HCT116 (cell line): ENCODE measurements around the gene RYR2. TPM values are rescaled to one million over a fixed set of nuclear protein-coding genes. Genes with fewer than 3 reads are reported as not detected.

Experiments used
- ATAC-seq: fragments of 200-7000 bp; cut with Tn5 transposase; 2 replicates; pipeline ENCODE4 v1.9.1; 2020; ENCODE audit warnings: mild to moderate bottlenecking, moderate library complexity
- BruUV-seq: library from RNA; stranded (reverse); fragments of 400-500 nt; replicated peaks from 2 replicates; lab custom pipeline; 2021; lab: Mats Ljungman, UMichigan
- CTCF ChIA-PET: fragments of 300-600 bp; sonication (Branson Sonifier 250); formaldehyde crosslinking; loops from one replicate; lab custom pipeline; 2021; ENCODE audit warnings: antibody characterized with exemption; lab: Charles Lee
- POLR2A ChIA-PET: fragments of 300-600, 350-600 bp; sonication (Branson Sonifier 250); formaldehyde crosslinking; loops from one replicate; lab custom pipeline; 2021; ENCODE audit warnings: antibody characterized with exemption; lab: Charles Lee
- RAD21 ChIA-PET, 2 experiments: fragments of 300-600 bp; sonication (Branson Sonifier 250); formaldehyde crosslinking; loops; one replicate each; lab custom pipeline; 2023; ENCODE audit warnings: low total read pairs in 2 of 2; ENCODE audit not compliant: uncharacterized antibody in 2 of 2, unreplicated experiment in 2 of 2, low non-redundant PET in 1 of 2; lab: Charles Lee
- DNase-seq: peaks from one replicate; pipeline ENCODE4 v3.0.0-alpha.2; 2010; ENCODE audit warnings: low read depth, low spot score
- H2AFZ ChIP-seq: fragments of 200-600 bp; shearing (Covaris generic), sonication (generic); 2 replicates; pipeline ENCODE4 v1.6.1; 2017; ENCODE audit warnings: low read depth, mixed run types, mixed read lengths, antibody characterized with exemption, low read length; ENCODE audit not compliant: poor library complexity, severe bottlenecking
- H3K27ac ChIP-seq: 2 replicates; pipeline ENCODE4 v1.5.1; 2012; ENCODE audit warnings: low read depth, low read length
- H3K27me3 ChIP-seq: fragments of 200-600 bp; sonication (generic); 2 replicates; pipeline ENCODE4 v1.6.1; 2016; ENCODE audit warnings: mixed run types, low read length, mixed read lengths; ENCODE audit not compliant: insufficient read depth
- H3K36me3 ChIP-seq, 2 experiments: fragments of 200-500 bp in 1 of 2; fragments of 200-600 bp in 1 of 2; sonication (Bioruptor generic) in 1 of 2; sonication (generic) in 1 of 2; 2 replicates each; pipeline versions ENCODE4 v1.5.1 to v1.6.1; 2014 to 2016; ENCODE audit warnings: low read length in 2 of 2, inconsistent platforms in 1 of 2, mixed read lengths in 1 of 2, mixed run types in 1 of 2; ENCODE audit not compliant: insufficient read depth in 2 of 2, control insufficient read depth in 1 of 2
- H3K4me1 ChIP-seq, 2 experiments: fragments of 200-600 bp in 1 of 2; sonication (generic) in 1 of 2; 2 replicates each; pipeline versions ENCODE4 v1.5.1 to v1.6.1; 2012 to 2017; ENCODE audit warnings: low read length in 2 of 2, inconsistent platforms in 1 of 2, mild to moderate bottlenecking in 1 of 2, mixed read lengths in 1 of 2, mixed run types in 1 of 2, moderate library complexity in 1 of 2; ENCODE audit not compliant: insufficient read depth in 2 of 2, control insufficient read depth in 1 of 2
- H3K4me2 ChIP-seq: fragments of 200-600 bp; sonication (generic); 2 replicates; pipeline ENCODE4 v1.6.1; 2017; ENCODE audit warnings: mixed run types, low read length, mixed read lengths
- H3K4me3 ChIP-seq, 2 experiments: fragments of 200-600 bp in 1 of 2; sonication (generic) in 1 of 2; replicated peaks in 1 of 2; 2 replicates each; pipeline ENCODE4 v1.5.1; 2011 to 2016; ENCODE audit warnings: low read length in 2 of 2, control low read depth in 1 of 2, low read depth in 1 of 2, mild to moderate bottlenecking in 1 of 2, mixed read lengths in 1 of 2, mixed run types in 1 of 2
- H3K79me2 ChIP-seq: fragments of 200-600 bp; sonication (generic); 2 replicates; pipeline ENCODE4 v1.6.1; 2017; ENCODE audit warnings: mild to moderate bottlenecking, mixed run types, low read length, moderate library complexity, mixed read lengths; ENCODE audit not compliant: insufficient read depth
- H3K9ac ChIP-seq: fragments of 200-600 bp; sonication (generic); 2 replicates; pipeline ENCODE4 v1.6.1; 2016; ENCODE audit warnings: low read length, mixed read lengths
- H3K9me2 ChIP-seq: fragments of 200-600 bp; sonication (generic), shearing (Covaris generic); 2 replicates; pipeline ENCODE4 v1.6.1; 2017; ENCODE audit warnings: mixed run types, mild to moderate bottlenecking, moderate library complexity; ENCODE audit not compliant: insufficient read depth
- H3K9me3 ChIP-seq, 2 experiments: fragments of 200-500 bp in 1 of 2; fragments of 200-600 bp in 1 of 2; sonication (Bioruptor generic) in 1 of 2; sonication (generic) in 1 of 2; 2 replicates each; pipeline ENCODE4 v1.6.1; 2014 to 2017; ENCODE audit warnings: low read length in 2 of 2, mixed read lengths in 2 of 2, inconsistent platforms in 1 of 2, low read depth in 1 of 2, mild to moderate bottlenecking in 1 of 2, mixed run types in 1 of 2, moderate library complexity in 1 of 2; ENCODE audit not compliant: control insufficient read depth in 1 of 2, insufficient read depth in 1 of 2
- H4K20me1 ChIP-seq: fragments of 200-600 bp; sonication (generic), shearing (Covaris generic); 2 replicates; pipeline ENCODE4 v1.6.1; 2017; ENCODE audit warnings: mixed run types, mild to moderate bottlenecking, moderate library complexity; ENCODE audit not compliant: insufficient read depth
- CEBPB ChIP-seq: IDR thresholded peaks from 2 replicates; pipeline ENCODE4 v1.6.1; 2012; ENCODE audit warnings: low read depth
- EGR1 ChIP-seq: IDR thresholded peaks from 2 replicates; pipeline ENCODE4 v1.6.1; 2012; ENCODE audit warnings: low read depth
- EZH2phosphoT487 ChIP-seq: fragments of 200-600 bp; IDR thresholded peaks from 2 replicates; pipeline ENCODE4 v1.6.1; 2018; ENCODE audit warnings: antibody characterized with exemption, borderline replicate concordance
- POLR2A ChIP-seq: IDR thresholded peaks from 2 replicates; pipeline ENCODE4 v1.7.0; 2011; ENCODE audit warnings: borderline replicate concordance; ENCODE audit not compliant: insufficient read depth, insufficient read length; ENCODE audit errors: extremely low read depth
- REST ChIP-seq: IDR thresholded peaks from 2 replicates; pipeline ENCODE4 v1.6.1; 2012; ENCODE audit warnings: low read depth
- SIN3A ChIP-seq: IDR thresholded peaks from 2 replicates; pipeline ENCODE4 v1.6.1; 2012; ENCODE audit warnings: low read depth
- SP1 ChIP-seq: IDR thresholded peaks from 2 replicates; pipeline ENCODE4 v1.6.1; 2012; ENCODE audit warnings: low read depth
- TCF7L2 ChIP-seq: IDR thresholded peaks from 2 replicates; pipeline ENCODE4 v1.7.0; 2011; ENCODE audit warnings: borderline replicate concordance, inconsistent platforms; ENCODE audit not compliant: insufficient read depth, insufficient read length; ENCODE audit errors: extremely low read depth
- ZBTB33 ChIP-seq: IDR thresholded peaks from 2 replicates; pipeline ENCODE4 v1.6.1; 2011; ENCODE audit warnings: mild to moderate bottlenecking, low read length, moderate library complexity; ENCODE audit not compliant: insufficient replicate concordance; ENCODE audit errors: extremely low read depth
- ZFX ChIP-seq: fragments of 450-650 bp; IDR thresholded peaks from 2 replicates; pipeline ENCODE4 v1.6.1; 2017
- intact Hi-C: fragments of 100-400 bp; cut with micrococcal nuclease; formaldehyde crosslinking; loops from 2 replicates; pipeline ENCODE4 v1.10.0; 2022
- total RNA-seq: library from RNA; stranded (reverse); gene quantifications from one replicate; pipeline ENCODE4 v1.2.1, GENCODE V29; 2021; ENCODE audit not compliant: unreplicated experiment

The RYR2 gene
- total RNA-seq, 1 experiment from 2014 or later = 0.02 TPM

GRCh38 chr1:237788069-237788468, 746.1 kb downstream of the RYR2 start:
- Histone ChIP-seq H4K20me1 (no peaks in the 10 kb centered on the region), H3K27ac (no peak overlapping the region), H3K27me3 (no peaks in the 10 kb centered on the region), H3K4me2 (no peak overlapping the region), H3K4me3 (no peak overlapping the region), H3K9me2 (no peaks in the 10 kb centered on the region), H3K9ac (no peak overlapping the region), H3K4me1 (no peaks in the 10 kb centered on the region), H3K79me2 (no peaks in the 10 kb centered on the region), H2AFZ (no peak overlapping the region), H3K36me3 (no peaks in the 10 kb centered on the region), H3K9me3 (peaks cover 0 to 8% of the 10 kb centered on the region in 2 experiments; a peak in 2 of 4 replicates)
- CTCF ChIA-PET = no interaction called here
- BruUV-seq = no TSS peak
- RAD21 ChIA-PET = no interaction called here
- TF ChIP-seq ZFX (no peak), TCF7L2 (no peak), EGR1 (no peak), SIN3A (no peak), CEBPB (no peak), SP1 (no peak), ZBTB33 (no peak), POLR2A (no peak), REST (no peak), EZH2phosphoT487 (no peak)
- ATAC-seq = no peak
- DNase-seq = no peak
- intact Hi-C loops = no loop called here
- POLR2A ChIA-PET = no interaction called here
